Spleen (tissue), 11 donors: Measurements from ENCODE around the gene APCDD1L. TPM values are rescaled to one million over a fixed set of nuclear protein-coding genes. Genes with fewer than 3 reads are reported as not detected.

Experiments used
- DNase-seq: peaks from one replicate; pipeline ENCODE4 v3.0.0-alpha.2; 2020
- H3K27ac ChIP-seq, 8 donors: fragments of 200-600 bp; sonication (generic) in 7 of 8; 1 replicate in 4 of 8; 2 replicates in 4 of 8; pipeline versions ENCODE4 v1.5.0 to v1.8.0; 2016 to 2021; ENCODE audit warnings: inconsistent platforms in 4 of 8, mild to moderate bottlenecking in 4 of 8, moderate library complexity in 1 of 8
- H3K27me3 ChIP-seq, 7 donors: fragments of 200-600 bp; sonication (generic) in 6 of 7; replicated peaks in 1 of 7; 1 replicate in 4 of 7; 2 replicates in 3 of 7; pipeline versions ENCODE4 v1.5.0 to v1.8.0; 2016 to 2021; ENCODE audit warnings: inconsistent platforms in 3 of 7, mild to moderate bottlenecking in 1 of 7
- H3K36me3 ChIP-seq, 6 donors: fragments of 200-600 bp; sonication (generic) in 5 of 6; 1 replicate in 4 of 6; 2 replicates in 2 of 6; pipeline versions ENCODE4 v1.5.0 to v1.8.0; 2016 to 2021; ENCODE audit warnings: inconsistent platforms in 2 of 6
- H3K4me1 ChIP-seq, 6 donors: fragments of 200-600 bp; sonication (generic) in 5 of 6; 1 replicate in 3 of 6; 2 replicates in 3 of 6; pipeline versions ENCODE4 v1.5.0 to v1.8.0; 2016 to 2021; ENCODE audit warnings: inconsistent platforms in 3 of 6
- H3K4me3 ChIP-seq, 8 donors: fragments of 200-600 bp; sonication (generic) in 7 of 8; 1 replicate in 4 of 8; 2 replicates in 4 of 8; pipeline versions ENCODE4 v1.5.0 to v1.8.0; 2016 to 2021; ENCODE audit warnings: inconsistent platforms in 4 of 8, mild to moderate bottlenecking in 4 of 8, moderate library complexity in 2 of 8
- H3K9me3 ChIP-seq, 8 donors: fragments of 200-600 bp; sonication (generic) in 7 of 8; 1 replicate in 4 of 8; 2 replicates in 4 of 8; pipeline versions ENCODE4 v1.5.0 to v1.8.0; 2016 to 2021; ENCODE audit warnings: inconsistent platforms in 4 of 8
- POLR2A ChIP-seq, 3 donors: fragments of 450-650 bp; IDR thresholded peaks; one replicate each; pipeline ENCODE4 v1.5.1; 2017; ENCODE audit warnings: antibody characterized with exemption in 3 of 3, mild to moderate bottlenecking in 1 of 3
- POLR2AphosphoS5 ChIP-seq, 3 donors: sonication (generic); formaldehyde crosslinking; IDR thresholded peaks; one replicate each; pipeline ENCODE4 v1.5.1; 2017; ENCODE audit warnings: antibody characterized with exemption in 3 of 3
- WGBS, 5 donors: extraction: QIAGEN DNeasy Blood & Tissue Kit in 3 of 5; methylation state at CpG; one replicate each; pipeline versions ENCODE4 v1.1.5 to v1.1.7; 2013 to 2018; 5-methylcytosine and 5-hydroxymethylcytosine counted together
- intact Hi-C: fragments of 100-400 bp; cut with DNase I; formaldehyde crosslinking; loops from one replicate; pipeline ENCODE4 v1.15.0; 2023; ENCODE audit warnings: low total_unique reads
- polyA plus RNA-seq, 3 donors: library from polyadenylated mRNA; stranded (reverse); fragments of 200-250 nt; gene quantifications; one replicate each; pipeline ENCODE4 v1.2.1, GENCODE V29; 2013
- total RNA-seq, 7 donors: library from RNA; depleted of rRNA in 3 of 7; stranded (reverse); fragments of >200 nt in 3 of 7; fragmentation: NEBNext Ultra II Directional in 4 of 7; extraction: Animal tissue kit (Norgen Biotek cat#: 25700) in 4 of 7; gene quantifications; one replicate each; pipeline versions ENCODE4 v1.1.0 to v1.2.1, GENCODE V29; 2016 to 2021
- TF ChIP-seq, protein P1 (sequence below), 11 experiments: fragments of 200-600 bp in 7 of 11; fragments of 450-650 bp in 4 of 11; sonication (generic) in 4 of 11; IDR thresholded peaks in 8 of 11; conservative IDR thresholded peaks in 3 of 11; 1 replicate in 7 of 11; 2 replicates in 4 of 11; pipeline versions ENCODE4 v1.4.0 to v1.8.0; 2016 to 2021; ENCODE audit warnings: antibody characterized with exemption in 11 of 11, inconsistent platforms in 4 of 11, mild to moderate bottlenecking in 1 of 11
- donor health status: healthy with polysubstance abuse.
- donor health status: DM: no; HTN: no; CAD: no; lungs with moderate emphysema.
- donor health status: DM: no; HTN: no; CAD: no.
- donor health status: Bipolar disorder and iron deficiency.
- donor health status: healthy.
- donor health status: DM: no; HTN: no; CAD: no.
- donor health status: DM: yes; HTN: yes; CAD: no.

Gene APCDD1L
- total and polyA plus RNA-seq, 10 donors, result 0.03 to 0.50 TPM; not detected in 8

DNA sequence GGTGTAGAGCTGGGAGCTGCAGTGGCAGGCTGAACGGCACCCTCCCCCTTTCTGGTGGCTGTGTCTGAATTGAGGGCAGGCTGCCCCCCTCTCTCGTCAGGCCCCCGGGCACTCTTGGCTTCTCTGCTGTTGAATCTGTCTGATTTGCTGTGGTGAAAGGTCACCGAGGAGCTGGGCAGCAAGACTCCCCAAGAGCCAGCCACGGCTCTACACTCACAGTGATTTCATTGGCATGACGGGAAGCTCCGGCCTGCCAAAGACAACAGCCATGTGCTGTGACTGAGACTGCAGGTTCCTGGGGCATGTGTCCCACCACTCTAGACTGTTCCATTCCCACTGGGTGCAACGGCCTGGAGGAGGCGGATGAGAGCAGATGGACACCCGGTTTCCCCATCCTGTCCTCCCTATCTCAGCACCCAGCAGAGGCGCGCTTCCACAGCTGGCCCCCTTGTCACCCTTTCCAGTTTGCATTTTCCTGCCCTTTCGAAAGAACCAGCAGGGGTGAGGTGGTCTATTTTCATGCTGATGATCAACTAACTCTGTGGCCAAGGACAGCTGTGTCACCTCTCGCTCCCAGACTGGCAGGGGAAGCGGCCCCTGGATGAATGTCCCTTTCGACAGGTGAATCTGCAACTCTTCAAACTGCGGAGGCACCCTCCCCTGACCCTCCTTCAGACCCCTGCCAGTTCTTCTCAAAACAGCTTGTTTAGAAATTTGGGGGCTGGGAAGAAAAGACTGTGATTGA lies 2.2 kb downstream of the APCDD1L start:
- peaks cover 0 to 50% (median 27%) of the 10 kb centered on the region in 7 donors for H3K27me3 ChIP-seq
- 56 to 67% (median 62%) methylated on average over 11 to 17 of the region's 17 CpGs for WGBS, 5 donors
- no peak for DNase-seq
- H3K9me3 ChIP-seq, result peaks cover 0 to 4% (median 0%) of the 10 kb centered on the region in 8 donors
- no peak overlapping the region for H3K27ac ChIP-seq
- H3K4me1 ChIP-seq, result peaks cover 0 to 9% (median 0%) of the 10 kb centered on the region in 6 donors
- no peak overlapping the region for H3K4me3 ChIP-seq
- H3K36me3 ChIP-seq, result no peaks in the 10 kb centered on the region
- no peak for TF ChIP-seq POLR2A (IDR thresholded peaks at IDR 0.05)
- no peak for TF ChIP-seq POLR2AphosphoS5 (IDR thresholded peaks at IDR 0.05)
- TF ChIP-seq, protein P1, sequence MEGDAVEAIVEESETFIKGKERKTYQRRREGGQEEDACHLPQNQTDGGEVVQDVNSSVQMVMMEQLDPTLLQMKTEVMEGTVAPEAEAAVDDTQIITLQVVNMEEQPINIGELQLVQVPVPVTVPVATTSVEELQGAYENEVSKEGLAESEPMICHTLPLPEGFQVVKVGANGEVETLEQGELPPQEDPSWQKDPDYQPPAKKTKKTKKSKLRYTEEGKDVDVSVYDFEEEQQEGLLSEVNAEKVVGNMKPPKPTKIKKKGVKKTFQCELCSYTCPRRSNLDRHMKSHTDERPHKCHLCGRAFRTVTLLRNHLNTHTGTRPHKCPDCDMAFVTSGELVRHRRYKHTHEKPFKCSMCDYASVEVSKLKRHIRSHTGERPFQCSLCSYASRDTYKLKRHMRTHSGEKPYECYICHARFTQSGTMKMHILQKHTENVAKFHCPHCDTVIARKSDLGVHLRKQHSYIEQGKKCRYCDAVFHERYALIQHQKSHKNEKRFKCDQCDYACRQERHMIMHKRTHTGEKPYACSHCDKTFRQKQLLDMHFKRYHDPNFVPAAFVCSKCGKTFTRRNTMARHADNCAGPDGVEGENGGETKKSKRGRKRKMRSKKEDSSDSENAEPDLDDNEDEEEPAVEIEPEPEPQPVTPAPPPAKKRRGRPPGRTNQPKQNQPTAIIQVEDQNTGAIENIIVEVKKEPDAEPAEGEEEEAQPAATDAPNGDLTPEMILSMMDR (IDR thresholded peaks at IDR 0.05 in 8 of 11, conservative IDR thresholded peaks at IDR 0.05 in 3 of 11), result no peak
- intact Hi-C loops, result no loop called here

DNA sequence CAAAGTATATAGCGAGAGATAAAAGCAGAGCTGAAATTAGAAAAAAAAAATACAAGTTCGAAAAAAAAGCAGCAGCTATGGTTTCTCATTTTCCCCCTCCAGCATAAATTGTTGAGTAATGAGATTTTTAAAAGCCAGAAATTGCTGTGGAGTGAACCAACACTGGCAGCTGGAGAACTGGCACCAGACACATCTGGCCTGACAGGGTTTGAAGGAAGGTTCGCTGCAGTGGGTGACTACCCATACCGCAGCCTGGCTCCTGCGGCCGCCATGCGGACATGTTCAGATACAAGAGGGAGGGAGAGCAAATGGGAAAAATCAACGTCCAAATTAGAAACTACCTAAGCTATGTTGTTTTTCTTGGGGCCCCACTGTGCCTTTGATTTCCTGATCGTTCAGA lies 3.3 kb downstream of the APCDD1L start:
- Histone ChIP-seq H3K36me3 (no peaks in the 10 kb centered on the region), H3K9me3 (peaks cover 0 to 15% (median 5%) of the 10 kb centered on the region in 8 donors), H3K4me1 (peaks cover 0 to 9% (median 0%) of the 10 kb centered on the region in 6 donors), H3K27me3 (peaks cover 0 to 50% (median 27%) of the 10 kb centered on the region in 7 donors), H3K27ac (no peak overlapping the region), H3K4me3 (no peak overlapping the region)
- WGBS, 5 donors, result 81 to 89% (median 84%) methylated on average over 9 of the region's 9 CpGs
- no peak for DNase-seq
- no peak for TF ChIP-seq POLR2AphosphoS5 (IDR thresholded peaks at IDR 0.05)
- TF ChIP-seq, protein P1 (IDR thresholded peaks at IDR 0.05 in 8 of 11, conservative IDR thresholded peaks at IDR 0.05 in 3 of 11), result no peak
- TF ChIP-seq POLR2A (IDR thresholded peaks at IDR 0.05), result no peak
- intact Hi-C loops, result no loop called here

DNA sequence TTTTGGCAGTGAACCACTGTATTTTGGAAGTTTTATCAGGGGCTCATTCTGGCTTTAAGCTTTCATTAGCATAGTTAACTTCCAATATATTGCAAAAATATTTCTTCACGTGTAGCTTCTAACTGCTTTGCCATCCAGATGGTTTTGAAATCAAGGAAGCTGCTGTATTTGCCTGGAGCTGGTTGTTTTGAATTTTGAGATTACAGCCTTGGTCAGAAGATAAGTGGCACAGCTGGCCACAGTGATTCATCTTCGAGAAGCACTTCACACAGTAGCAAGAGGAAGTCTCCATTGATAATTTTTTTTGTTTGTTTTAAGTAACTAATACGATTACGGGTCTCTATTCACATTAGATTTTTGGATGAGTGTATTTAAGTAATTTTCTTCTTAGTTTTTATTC lies 3.8 kb downstream of the APCDD1L start:
- Histone ChIP-seq H3K27ac (no peak overlapping the region), H3K4me1 (peaks cover 0 to 9% (median 0%) of the 10 kb centered on the region in 6 donors), H3K36me3 (no peaks in the 10 kb centered on the region), H3K27me3 (peaks cover 0 to 47% (median 27%) of the 10 kb centered on the region in 7 donors), H3K4me3 (no peak overlapping the region), H3K9me3 (peaks cover 0 to 20% (median 10%) of the 10 kb centered on the region in 8 donors)
- 24 to 35% (median 30%) methylated on average over 4 of the region's 4 CpGs for WGBS, 5 donors
- intact Hi-C loops, result no loop called here
- DNase-seq, result no peak
- TF ChIP-seq, protein P1 (IDR thresholded peaks at IDR 0.05 in 8 of 11, conservative IDR thresholded peaks at IDR 0.05 in 3 of 11), result no peak
- TF ChIP-seq POLR2A (IDR thresholded peaks at IDR 0.05), result no peak
- TF ChIP-seq POLR2AphosphoS5 (IDR thresholded peaks at IDR 0.05), result no peak

- DNase-seq, result no peak
- Histone ChIP-seq H3K4me3 (no peak overlapping the region), H3K27me3 (peaks cover 0 to 43% (median 27%) of the 10 kb centered on the region in 7 donors), H3K4me1 (peaks cover 0 to 9% (median 0%) of the 10 kb centered on the region in 6 donors), H3K27ac (no peak overlapping the region), H3K36me3 (no peaks in the 10 kb centered on the region), H3K9me3 (peaks cover 0 to 24% (median 15%) of the 10 kb centered on the region in 8 donors)
- TF ChIP-seq, protein P1 (IDR thresholded peaks at IDR 0.05 in 8 of 11, conservative IDR thresholded peaks at IDR 0.05 in 3 of 11), result no peak
- TF ChIP-seq POLR2AphosphoS5 (IDR thresholded peaks at IDR 0.05) (no peak), POLR2A (IDR thresholded peaks at IDR 0.05) (no peak)
- WGBS, 5 donors, result 77 to 89% (median 79%) methylated on average over 2 of the region's 2 CpGs
- intact Hi-C loops, result no loop called here
Measured at GRCh38 chr20:58510921-58511320, 4.3 kb downstream of the APCDD1L start.
